A673 (cell line): ENCODE results near the gene POLD2. TPM values are rescaled to one million over a fixed set of nuclear protein-coding genes. Genes with fewer than 3 reads are reported as not detected.

Source experiments
- BruUV-seq: library from RNA; stranded (reverse); fragments of 400-500 nt; replicated peaks from 2 replicates; lab custom pipeline; 2021; lab: Mats Ljungman, UMichigan
- CTCF ChIA-PET: fragments of 300-600 bp; sonication (Branson Sonifier 250); formaldehyde crosslinking; loops from one replicate; lab custom pipeline; 2022; ENCODE audit warnings: antibody characterized with exemption; lab: Charles Lee
- POLR2A ChIA-PET: fragments of 300-600 bp; sonication (Branson Sonifier 250); formaldehyde crosslinking; loops from one replicate; lab custom pipeline; 2022; ENCODE audit warnings: antibody characterized with exemption; ENCODE audit not compliant: low non-redundant PET; lab: Charles Lee
- DNase-seq: peaks from one replicate; pipeline ENCODE4 v3.0.0-alpha.2; 2015; ENCODE audit warnings: low spot score
- H3K27ac ChIP-seq: fragments of 200-600 bp; sonication (generic); 2 replicates; pipeline ENCODE4 v1.5.1; 2016; ENCODE audit warnings: mixed run types, low read depth, mild to moderate bottlenecking, mixed read lengths, antibody characterized with exemption, low read length; ENCODE audit not compliant: poor library complexity, severe bottlenecking
- H3K27me3 ChIP-seq: fragments of 200-600 bp; sonication (generic); replicated peaks from 2 replicates; pipeline ENCODE4 v1.6.1; 2017; ENCODE audit warnings: mixed run types, low read depth, mild to moderate bottlenecking, mixed read lengths, antibody characterized with exemption, low read length; ENCODE audit not compliant: insufficient read depth, poor library complexity
- H3K36me3 ChIP-seq: fragments of 200-600 bp; sonication (generic); 2 replicates; pipeline ENCODE4 v1.6.1; 2016; ENCODE audit warnings: mixed run types, mild to moderate bottlenecking, mixed read lengths, antibody characterized with exemption, low read length; ENCODE audit not compliant: insufficient read depth, poor library complexity, severe bottlenecking
- H3K4me1 ChIP-seq: fragments of 200-600 bp; sonication (generic); 2 replicates; pipeline ENCODE4 v1.6.1; 2017; ENCODE audit warnings: mixed run types, mild to moderate bottlenecking, mixed read lengths, antibody characterized with exemption, low read length; ENCODE audit not compliant: insufficient read depth, poor library complexity, severe bottlenecking
- H3K4me3 ChIP-seq: fragments of 200-600 bp; sonication (generic); 2 replicates; pipeline ENCODE4 v1.5.1; 2016; ENCODE audit warnings: low read depth, mixed run types, mild to moderate bottlenecking, mixed read lengths, low read length; ENCODE audit not compliant: poor library complexity, severe bottlenecking
- H3K9me3 ChIP-seq: fragments of 200-600 bp; sonication (generic); 2 replicates; pipeline ENCODE4 v1.6.1; 2016; ENCODE audit warnings: mixed run types, low read depth, mild to moderate bottlenecking, mixed read lengths, antibody characterized with exemption, low read length; ENCODE audit not compliant: poor library complexity, severe bottlenecking
- EZH2 ChIP-seq: fragments of 200-600 bp; sonication (generic); IDR thresholded peaks from 2 replicates; pipeline ENCODE4 v1.6.1; 2017; ENCODE audit warnings: borderline replicate concordance, low read depth, mild to moderate bottlenecking, mixed read lengths, antibody characterized with exemption, low read length; ENCODE audit not compliant: poor library complexity, severe bottlenecking
- intact Hi-C: fragments of 100-400 bp; cut with micrococcal nuclease; formaldehyde crosslinking; loops from one replicate; pipeline ENCODE4 v1.10.0; 2022; ENCODE audit not compliant: unreplicated experiment
- total RNA-seq: library from RNA; stranded (reverse); gene quantifications from 2 replicates; pipeline ENCODE4 v1.2.3, GENCODE V29; 2021
- TF ChIP-seq, protein P1 (sequence below): fragments of 300-800, 200-600 bp; sonication (generic); conservative IDR thresholded peaks from 2 replicates; pipeline ENCODE4 v1.5.1; 2017; ENCODE audit warnings: low read depth, mild to moderate bottlenecking, antibody characterized with exemption, low read length, moderate library complexity, mixed read lengths

The POLD2 gene
- total RNA-seq, 1 experiment from 2014 or later: 252 TPM

DNA sequence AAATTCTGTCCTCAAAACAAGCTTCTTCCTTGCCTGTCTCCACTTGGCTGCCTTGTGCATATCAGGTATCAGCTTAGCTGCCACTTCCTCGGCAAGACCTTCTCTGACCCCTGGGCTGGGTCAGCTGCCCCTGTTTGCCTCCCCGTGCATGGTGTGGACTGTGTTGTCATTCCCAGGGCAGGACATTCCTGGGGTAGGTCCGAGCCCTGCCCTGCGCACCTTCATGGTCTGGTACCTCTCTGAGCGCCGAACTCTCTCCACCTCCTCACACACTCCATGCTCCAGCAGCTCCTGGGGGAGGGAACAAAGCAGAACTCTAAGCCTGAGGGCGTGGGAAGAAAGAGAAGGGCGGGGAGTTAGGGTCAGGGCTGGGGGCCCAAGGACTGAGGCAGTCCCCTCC is 44.8 kb downstream of the POLD2 start:
- no peak overlapping the region for H3K27ac ChIP-seq
- H3K27me3 ChIP-seq: no peaks in the 10 kb centered on the region
- no peak for DNase-seq
- ChIA-PET CTCF (no interaction called here), POLR2A (no interaction called here)
- BruUV-seq: no TSS peak
- intact Hi-C loops: no loop called here
- no peak for TF ChIP-seq EZH2
- TF ChIP-seq, protein P1, sequence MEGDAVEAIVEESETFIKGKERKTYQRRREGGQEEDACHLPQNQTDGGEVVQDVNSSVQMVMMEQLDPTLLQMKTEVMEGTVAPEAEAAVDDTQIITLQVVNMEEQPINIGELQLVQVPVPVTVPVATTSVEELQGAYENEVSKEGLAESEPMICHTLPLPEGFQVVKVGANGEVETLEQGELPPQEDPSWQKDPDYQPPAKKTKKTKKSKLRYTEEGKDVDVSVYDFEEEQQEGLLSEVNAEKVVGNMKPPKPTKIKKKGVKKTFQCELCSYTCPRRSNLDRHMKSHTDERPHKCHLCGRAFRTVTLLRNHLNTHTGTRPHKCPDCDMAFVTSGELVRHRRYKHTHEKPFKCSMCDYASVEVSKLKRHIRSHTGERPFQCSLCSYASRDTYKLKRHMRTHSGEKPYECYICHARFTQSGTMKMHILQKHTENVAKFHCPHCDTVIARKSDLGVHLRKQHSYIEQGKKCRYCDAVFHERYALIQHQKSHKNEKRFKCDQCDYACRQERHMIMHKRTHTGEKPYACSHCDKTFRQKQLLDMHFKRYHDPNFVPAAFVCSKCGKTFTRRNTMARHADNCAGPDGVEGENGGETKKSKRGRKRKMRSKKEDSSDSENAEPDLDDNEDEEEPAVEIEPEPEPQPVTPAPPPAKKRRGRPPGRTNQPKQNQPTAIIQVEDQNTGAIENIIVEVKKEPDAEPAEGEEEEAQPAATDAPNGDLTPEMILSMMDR: no peak
- no peaks in the 10 kb centered on the region for H3K9me3 ChIP-seq
- peaks cover 4% of the 10 kb centered on the region for H3K4me1 ChIP-seq
- no peak overlapping the region for H3K4me3 ChIP-seq
- peaks cover 25% of the 10 kb centered on the region for H3K36me3 ChIP-seq

DNA sequence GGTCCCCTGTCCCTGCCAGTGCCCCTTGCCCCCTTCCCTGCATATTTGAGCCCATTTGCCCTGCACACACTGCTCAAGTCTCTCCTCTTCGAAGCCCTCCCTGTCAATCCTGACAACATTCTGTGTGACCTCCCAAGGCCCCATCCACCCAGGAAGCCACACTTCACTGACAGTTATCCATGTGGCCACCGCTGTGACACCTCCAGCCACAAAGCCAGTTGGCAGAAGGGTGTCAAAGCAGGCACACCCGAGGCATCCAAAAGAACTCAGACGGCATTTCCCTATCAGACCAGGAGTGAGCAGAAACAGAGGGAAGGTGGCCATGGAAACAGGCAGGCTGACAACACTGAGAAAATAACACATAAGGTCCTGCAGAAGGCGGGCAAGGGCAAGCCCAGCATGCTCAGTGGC is 45.7 kb downstream of the POLD2 start:
- Histone ChIP-seq H3K27me3 (no peaks in the 10 kb centered on the region), H3K4me1 (peaks cover 4% of the 10 kb centered on the region), H3K9me3 (no peaks in the 10 kb centered on the region), H3K4me3 (no peak overlapping the region), H3K36me3 (peaks cover 29% of the 10 kb centered on the region), H3K27ac (no peak overlapping the region)
- DNase-seq: no peak
- TF ChIP-seq, protein P1: no peak
- TF ChIP-seq EZH2: no peak
- CTCF ChIA-PET: no interaction called here
- POLR2A ChIA-PET: no interaction called here
- no TSS peak for BruUV-seq
- intact Hi-C loops: no loop called here

DNA sequence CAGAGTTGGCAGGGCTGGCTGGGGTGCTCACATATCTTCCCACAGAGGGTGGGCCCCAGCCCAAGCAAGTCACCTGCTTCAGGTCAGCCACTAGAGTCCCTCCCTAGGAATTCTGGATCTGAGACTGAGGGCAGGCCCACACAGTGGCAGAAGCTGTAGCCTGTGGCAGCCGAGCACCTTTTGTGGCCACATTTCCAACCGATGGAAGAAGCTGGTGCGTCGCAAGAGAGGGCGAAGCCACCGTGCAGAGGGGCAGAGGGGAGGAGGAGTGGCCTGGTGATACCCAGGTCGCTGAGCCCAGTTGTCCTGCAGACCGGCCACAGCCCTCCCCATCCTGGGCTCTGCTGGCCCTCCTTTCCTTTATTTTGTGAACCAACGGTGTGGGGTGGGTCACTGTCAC is 46.3 kb downstream of the POLD2 start:
- Histone ChIP-seq H3K36me3 (peaks cover 29% of the 10 kb centered on the region), H3K27me3 (no peaks in the 10 kb centered on the region), H3K9me3 (no peaks in the 10 kb centered on the region), H3K4me1 (peaks cover 4% of the 10 kb centered on the region), H3K27ac (no peak overlapping the region), H3K4me3 (no peak overlapping the region)
- no TSS peak for BruUV-seq
- POLR2A ChIA-PET: no interaction called here
- intact Hi-C loops: no loop called here
- TF ChIP-seq, protein P1: no peak
- TF ChIP-seq EZH2: no peak
- CTCF ChIA-PET: no interaction called here
- DNase-seq: no peak
